22Rv1 (cell line): ENCODE data around the gene WWOX.
A peak's percentile ranks its signal among the peaks of the same experiment; 100 is the strongest.

Experiments
- H3K27ac ChIP-seq: fragments of 450-650 bp; 2 replicates; pipeline ENCODE4 v1.5.1; 2017
- ZFX ChIP-seq: fragments of 450-650 bp; IDR thresholded peaks from 2 replicates; pipeline ENCODE4 v1.6.1; 2017; ENCODE audit warnings: antibody characterized with exemption, borderline replicate concordance
- TF ChIP-seq, protein P1 (sequence below): fragments of 450-650 bp; IDR thresholded peaks from 2 replicates; pipeline ENCODE4 v1.5.1; 2017; ENCODE audit warnings: mild to moderate bottlenecking

Gene WWOX

GRCh38 chr16:78915811-78916345 is 816.4 kb downstream of the WWOX start:
- no peak overlapping the region for H3K27ac ChIP-seq
- TF ChIP-seq, protein P1, sequence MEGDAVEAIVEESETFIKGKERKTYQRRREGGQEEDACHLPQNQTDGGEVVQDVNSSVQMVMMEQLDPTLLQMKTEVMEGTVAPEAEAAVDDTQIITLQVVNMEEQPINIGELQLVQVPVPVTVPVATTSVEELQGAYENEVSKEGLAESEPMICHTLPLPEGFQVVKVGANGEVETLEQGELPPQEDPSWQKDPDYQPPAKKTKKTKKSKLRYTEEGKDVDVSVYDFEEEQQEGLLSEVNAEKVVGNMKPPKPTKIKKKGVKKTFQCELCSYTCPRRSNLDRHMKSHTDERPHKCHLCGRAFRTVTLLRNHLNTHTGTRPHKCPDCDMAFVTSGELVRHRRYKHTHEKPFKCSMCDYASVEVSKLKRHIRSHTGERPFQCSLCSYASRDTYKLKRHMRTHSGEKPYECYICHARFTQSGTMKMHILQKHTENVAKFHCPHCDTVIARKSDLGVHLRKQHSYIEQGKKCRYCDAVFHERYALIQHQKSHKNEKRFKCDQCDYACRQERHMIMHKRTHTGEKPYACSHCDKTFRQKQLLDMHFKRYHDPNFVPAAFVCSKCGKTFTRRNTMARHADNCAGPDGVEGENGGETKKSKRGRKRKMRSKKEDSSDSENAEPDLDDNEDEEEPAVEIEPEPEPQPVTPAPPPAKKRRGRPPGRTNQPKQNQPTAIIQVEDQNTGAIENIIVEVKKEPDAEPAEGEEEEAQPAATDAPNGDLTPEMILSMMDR: no peak
- TF ChIP-seq ZFX: no peak

DNA sequence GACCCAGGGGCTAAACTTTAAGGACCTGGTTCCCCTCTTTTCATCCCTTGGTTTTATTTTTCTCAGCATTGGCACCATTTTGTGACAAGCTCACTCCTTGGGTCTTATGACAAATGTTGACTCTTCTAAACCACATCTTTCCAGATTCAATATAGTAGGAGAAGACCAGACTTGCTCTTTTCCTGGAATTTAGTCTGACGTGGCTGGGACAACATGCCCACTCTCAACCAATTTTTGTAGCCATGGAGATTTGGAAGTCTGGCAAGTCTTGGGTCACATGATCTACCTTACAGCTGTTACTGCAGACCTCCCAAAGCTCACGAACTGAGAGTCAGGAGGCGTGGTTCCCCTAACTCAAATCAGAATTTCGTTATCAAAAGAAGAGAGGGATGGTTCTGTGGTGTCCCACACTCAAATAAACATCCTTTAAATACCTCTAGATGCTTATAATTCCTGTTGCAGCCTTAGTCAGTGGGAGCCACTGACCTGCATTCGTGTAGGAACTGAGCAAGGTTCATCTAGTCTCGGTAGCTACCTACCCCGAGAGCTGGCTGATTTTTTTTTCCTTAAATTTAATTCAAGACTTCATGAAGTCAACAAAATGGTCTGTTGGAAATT is 817.6 kb downstream of the WWOX start:
- TF ChIP-seq, protein P1: no peak
- no peak for TF ChIP-seq ZFX
- H3K27ac ChIP-seq: no peak overlapping the region

GRCh38 chr16:78918805-78919305 is 819.4 kb downstream of the WWOX start:
- TF ChIP-seq, protein P1: no peak
- no peak for TF ChIP-seq ZFX
- H3K27ac ChIP-seq: no peak overlapping the region

DNA sequence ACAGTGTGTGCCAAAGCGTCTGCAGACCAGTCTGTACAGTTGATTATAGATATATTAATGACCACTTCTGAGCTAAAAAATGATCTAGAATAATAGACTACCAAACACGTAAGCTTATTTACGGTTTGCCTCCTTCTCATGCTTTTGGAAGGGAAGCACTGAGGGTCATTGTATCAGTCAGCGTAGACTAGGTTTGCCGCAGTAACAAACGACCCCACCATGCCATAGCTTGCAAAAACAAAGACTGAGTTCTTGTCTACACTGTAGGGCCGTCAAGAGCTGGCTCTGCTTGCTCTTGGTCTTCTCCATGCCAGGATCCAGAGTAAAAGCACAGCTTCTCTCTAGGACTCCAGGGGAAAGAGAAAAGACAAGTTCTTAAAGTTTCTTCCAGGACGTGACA is 820.4 kb downstream of the WWOX start:
- TF ChIP-seq, protein P1: no peak
- no peak for TF ChIP-seq ZFX
- H3K27ac ChIP-seq: no peak overlapping the region

DNA sequence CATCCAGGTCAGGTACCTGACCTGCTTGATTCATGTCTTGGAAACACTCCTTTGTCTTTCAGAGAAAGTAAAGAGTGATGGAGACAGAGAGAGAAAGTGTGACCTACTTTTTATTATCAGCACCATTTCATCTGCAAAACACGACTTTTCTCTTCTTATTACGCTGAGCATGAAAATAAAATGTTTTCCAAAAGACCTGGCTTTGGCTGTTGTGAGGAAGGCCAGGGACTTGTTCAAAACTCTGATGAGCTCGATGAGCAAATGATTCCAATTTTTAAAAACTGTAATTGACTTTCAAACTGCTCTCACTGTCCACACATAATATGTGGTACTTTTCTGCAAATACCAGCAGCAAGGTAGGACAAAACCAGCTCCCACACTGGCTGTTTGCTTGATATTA is 821.2 kb downstream of the WWOX start:
- TF ChIP-seq ZFX: no peak
- TF ChIP-seq, protein P1: no peak
- H3K27ac ChIP-seq: no peak overlapping the region

- H3K27ac ChIP-seq: no peak overlapping the region
- TF ChIP-seq ZFX: no peak
- TF ChIP-seq, protein P1: peak; percentile 69
Measured at GRCh38 chr16:78925083-78925767, 825.8 kb downstream of the WWOX start.

DNA sequence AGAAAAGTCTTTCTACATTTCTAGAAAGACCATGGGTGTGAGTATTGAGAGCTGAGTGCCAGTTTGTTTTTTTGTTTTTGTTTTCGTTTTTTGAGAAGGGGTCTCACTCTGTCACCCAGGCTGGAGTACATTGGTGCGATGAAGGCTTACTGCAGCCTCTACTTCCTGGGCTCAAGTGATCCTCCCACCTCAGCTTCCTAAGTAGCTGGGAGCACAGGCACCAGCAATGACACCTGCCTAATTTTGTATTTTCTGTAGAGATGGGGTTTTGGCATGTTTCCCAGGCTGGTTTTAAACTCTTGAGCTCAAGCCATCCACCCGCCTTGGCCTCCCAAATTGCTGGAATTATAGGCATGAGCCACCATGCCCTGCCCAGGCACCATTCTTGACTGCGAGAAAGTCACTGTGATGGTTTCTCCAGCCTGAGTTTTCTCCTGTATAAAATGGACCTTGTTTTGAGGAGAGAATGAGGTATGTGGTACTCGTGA is 827.3 kb downstream of the WWOX start:
- TF ChIP-seq ZFX: no peak
- TF ChIP-seq, protein P1: no peak
- H3K27ac ChIP-seq: no peak overlapping the region
